Caco-2 (cell line): Measurements from ENCODE around the gene ATP1A4. TPM values are rescaled to one million over a fixed set of nuclear protein-coding genes. Genes with fewer than 3 reads are reported as not detected.
"Not testable (repeated sequence)": the region's sequence is repeated elsewhere in the genome, so short reads cannot be mapped to it uniquely, and the experiment has no call there.

Source experiments
- BruUV-seq: library from RNA; stranded (reverse); fragments of 400-500 nt; replicated peaks from 2 replicates; lab custom pipeline; 2021; lab: Mats Ljungman, UMichigan
- CTCF ChIA-PET: fragments of 300-600 bp; sonication (Branson Sonifier 250); formaldehyde crosslinking; loops from one replicate; lab custom pipeline; 2022; ENCODE audit warnings: antibody characterized with exemption; lab: Charles Lee
- POLR2A ChIA-PET: fragments of 300-600 bp; sonication (Branson Sonifier 250); formaldehyde crosslinking; loops from one replicate; lab custom pipeline; 2022; ENCODE audit warnings: antibody characterized with exemption; lab: Charles Lee
- DNase-seq, 2 experiments: peaks; one replicate each; pipeline versions ENCODE4 v3.0.0 to v3.0.0-alpha.2; 2020 to 2022
- H3K27me3 ChIP-seq: replicated peaks from 2 replicates; pipeline ENCODE4 v1.6.0; 2011; ENCODE audit warnings: low read length; ENCODE audit not compliant: control insufficient read depth, insufficient read depth
- H3K36me3 ChIP-seq: 2 replicates; pipeline ENCODE4 v1.5.1; 2011; ENCODE audit warnings: low read length; ENCODE audit not compliant: control insufficient read depth, insufficient read depth
- H3K4me1 ChIP-seq: fragments of 250-450 bp; sonication (Bioruptor Pico); 2 replicates; pipeline ENCODE4 v1.5.1; 2020; ENCODE audit warnings: mild to moderate bottlenecking
- H3K4me3 ChIP-seq: 2 replicates; pipeline ENCODE4 v1.5.1; 2011; ENCODE audit warnings: low read depth, mild to moderate bottlenecking, control low read depth, low read length
- H3K9me3 ChIP-seq: fragments of 250-450 bp; sonication (Bioruptor Pico); 2 replicates; pipeline ENCODE4 v1.5.1; 2020; ENCODE audit warnings: mild to moderate bottlenecking, moderate library complexity
- H3K27ac Mint-ChIP-seq: one replicate; pipeline ENCODE4 v1.8.0; 2022; ENCODE audit warnings: mixed read lengths; ENCODE audit not compliant: unreplicated experiment
- H3K27me3 Mint-ChIP-seq: one replicate; pipeline ENCODE4 v1.8.0; 2022; ENCODE audit warnings: mixed read lengths; ENCODE audit not compliant: insufficient read depth, unreplicated experiment
- H3K36me3 Mint-ChIP-seq: one replicate; pipeline ENCODE4 v1.8.0; 2022; ENCODE audit warnings: mild to moderate bottlenecking, mixed read lengths; ENCODE audit not compliant: insufficient read depth, unreplicated experiment
- H3K4me1 Mint-ChIP-seq: one replicate; pipeline ENCODE4 v1.8.0; 2022; ENCODE audit warnings: low read depth, mixed read lengths; ENCODE audit not compliant: unreplicated experiment
- H3K4me3 Mint-ChIP-seq: one replicate; pipeline ENCODE4 v1.8.0; 2022; ENCODE audit warnings: mild to moderate bottlenecking, moderate library complexity, mixed read lengths; ENCODE audit not compliant: unreplicated experiment
- H3K9me3 Mint-ChIP-seq: one replicate; pipeline ENCODE4 v1.8.0; 2022; ENCODE audit warnings: mixed read lengths; ENCODE audit not compliant: unreplicated experiment
- intact Hi-C: fragments of 100-400 bp; cut with micrococcal nuclease; formaldehyde crosslinking; loops from one replicate; pipeline ENCODE4 v1.10.0; 2022; ENCODE audit not compliant: unreplicated experiment
- total RNA-seq: library from RNA; stranded (reverse); gene quantifications from 2 replicates; pipeline ENCODE4 v1.2.3, GENCODE V29; 2022
- TF ChIP-seq, protein P1 (sequence below), 2 experiments: fragments of 200-600 bp in 1 of 2; IDR thresholded peaks; 1 replicate in 1 of 2; 2 replicates in 1 of 2; pipeline versions ENCODE4 v1.5.1 to v1.8.0; 2011 to 2022; ENCODE audit warnings: antibody characterized with exemption in 1 of 2, control low read depth in 1 of 2, inconsistent platforms in 1 of 2, low read depth in 1 of 2, low read length in 1 of 2, mild to moderate bottlenecking in 1 of 2, moderate library complexity in 1 of 2; ENCODE audit not compliant: insufficient read depth in 1 of 2, severe bottlenecking in 1 of 2, unreplicated experiment in 1 of 2

Gene ATP1A4
- total RNA-seq, 1 experiment from 2014 or later = not detected

- no peak overlapping the region for H3K4me3 ChIP-seq
- H3K4me1 ChIP-seq = peaks cover 12% of the 10 kb centered on the region
- Mint-ChIP-seq H3K4me1 (peaks cover 12% of the 10 kb centered on the region), H3K27me3 (no peaks in the 10 kb centered on the region), H3K27ac (peak overlapping the region; percentile 38), H3K36me3 (no peaks in the 10 kb centered on the region), H3K4me3 (no peak overlapping the region), H3K9me3 (no peaks in the 10 kb centered on the region)
- peak; percentile 53 to 58 for DNase-seq
- TF ChIP-seq, protein P1, sequence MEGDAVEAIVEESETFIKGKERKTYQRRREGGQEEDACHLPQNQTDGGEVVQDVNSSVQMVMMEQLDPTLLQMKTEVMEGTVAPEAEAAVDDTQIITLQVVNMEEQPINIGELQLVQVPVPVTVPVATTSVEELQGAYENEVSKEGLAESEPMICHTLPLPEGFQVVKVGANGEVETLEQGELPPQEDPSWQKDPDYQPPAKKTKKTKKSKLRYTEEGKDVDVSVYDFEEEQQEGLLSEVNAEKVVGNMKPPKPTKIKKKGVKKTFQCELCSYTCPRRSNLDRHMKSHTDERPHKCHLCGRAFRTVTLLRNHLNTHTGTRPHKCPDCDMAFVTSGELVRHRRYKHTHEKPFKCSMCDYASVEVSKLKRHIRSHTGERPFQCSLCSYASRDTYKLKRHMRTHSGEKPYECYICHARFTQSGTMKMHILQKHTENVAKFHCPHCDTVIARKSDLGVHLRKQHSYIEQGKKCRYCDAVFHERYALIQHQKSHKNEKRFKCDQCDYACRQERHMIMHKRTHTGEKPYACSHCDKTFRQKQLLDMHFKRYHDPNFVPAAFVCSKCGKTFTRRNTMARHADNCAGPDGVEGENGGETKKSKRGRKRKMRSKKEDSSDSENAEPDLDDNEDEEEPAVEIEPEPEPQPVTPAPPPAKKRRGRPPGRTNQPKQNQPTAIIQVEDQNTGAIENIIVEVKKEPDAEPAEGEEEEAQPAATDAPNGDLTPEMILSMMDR (IDR thresholded peaks at IDR 0.05; ENCODE audit: insufficient read depth in 1 of 2, low read depth in 1 of 2, low read length in 1 of 2, severe bottlenecking in 1 of 2, unreplicated experiment in 1 of 2) = peak; percentile 28 to 54
- no peaks in the 10 kb centered on the region for H3K27me3 ChIP-seq
- ChIA-PET POLR2A (no interaction called here), CTCF (interaction anchor here (2.0 to 2.3 kb wide), 2 partner anchors 111 to 143 kb away, joined by 6 to 9 read pairs; no protein-coding TSS in a partner anchor)
- no TSS peak for BruUV-seq
- intact Hi-C loops = no loop called here
- no peaks in the 10 kb centered on the region for H3K9me3 ChIP-seq
- H3K36me3 ChIP-seq = no peaks in the 10 kb centered on the region
These were observed 42.3 kb upstream of the ATP1A4 start for GRCh38 chr1:160108888-160109662.

- peaks cover 12% of the 10 kb centered on the region for H3K4me1 Mint-ChIP-seq
These were observed 41.7 kb upstream of the ATP1A4 start for GRCh38 chr1:160109686-160110085.

GRCh38 chr1:160111462-160111861 lies 39.9 kb upstream of the ATP1A4 start:
- H3K4me3 Mint-ChIP-seq, POLR2A ChIA-PET, H3K9me3 ChIP-seq, H3K36me3 ChIP-seq, H3K27ac Mint-ChIP-seq, intact Hi-C loops, BruUV-seq, H3K9me3 Mint-ChIP-seq, H3K27me3 ChIP-seq, H3K36me3 Mint-ChIP-seq, DNase-seq, H3K4me3 ChIP-seq, CTCF ChIA-PET, H3K27me3 Mint-ChIP-seq: not testable (repeated sequence)
- H3K4me1 Mint-ChIP-seq = peaks cover 12% of the 10 kb centered on the region
- H3K4me1 ChIP-seq = peaks cover 12% of the 10 kb centered on the region

More at GRCh38 chr1:160109686-160110085, 41.7 kb upstream of the ATP1A4 start:
- ChIA-PET CTCF (interaction anchor here (2.0 to 2.3 kb wide), 2 partner anchors 110 to 142 kb away, joined by 6 to 9 read pairs; no protein-coding TSS in a partner anchor), POLR2A (no interaction called here)
- Mint-ChIP-seq H3K4me3 (no peak overlapping the region), H3K27ac (no peak overlapping the region), H3K9me3 (no peaks in the 10 kb centered on the region), H3K36me3 (no peaks in the 10 kb centered on the region), H3K27me3 (no peaks in the 10 kb centered on the region)
- no TSS peak for BruUV-seq
- Histone ChIP-seq H3K27me3 (no peaks in the 10 kb centered on the region), H3K36me3 (no peaks in the 10 kb centered on the region), H3K4me1 (peaks cover 12% of the 10 kb centered on the region), H3K4me3 (no peak overlapping the region), H3K9me3 (no peaks in the 10 kb centered on the region)
- intact Hi-C loops = no loop called here
- DNase-seq = no peak
- TF ChIP-seq, protein P1 (IDR thresholded peaks at IDR 0.05; ENCODE audit: insufficient read depth in 1 of 2, low read depth in 1 of 2, low read length in 1 of 2, severe bottlenecking in 1 of 2, unreplicated experiment in 1 of 2) = no peak
